Measurements from ENCODE around the gene LAPTM5.

The LAPTM5 gene

GRCh38 chr1:30739601-30740000, 18.0 kb downstream of the LAPTM5 start:
- H3K27ac ChIP-seq (ENCODE audit: low read depth, low read length): no peak overlapping the region
- H3K36me3 ChIP-seq (ENCODE audit: control insufficient read depth, insufficient read depth, low read length): peaks cover 3% of the 10 kb centered on the region

GRCh38 chr1:30738715-30739559, 18.6 kb downstream of the LAPTM5 start:
- Histone ChIP-seq H3K4me1 (ENCODE audit: control insufficient read depth, insufficient read depth, low read length) (no peaks in the 10 kb centered on the region), H3K9ac (ENCODE audit: low read length) (no peak overlapping the region), H3K4me3 (ENCODE audit: low read length) (no peak overlapping the region), H3K27me3 (ENCODE audit: control insufficient read depth, insufficient read depth, low read length) (no peaks in the 10 kb centered on the region), H3K27ac (ENCODE audit: low read depth, low read length) (no peak overlapping the region), H3K36me3 (ENCODE audit: control insufficient read depth, insufficient read depth, low read length) (peaks cover 3% of the 10 kb centered on the region)

More at GRCh38 chr1:30739601-30740000, 18.0 kb downstream of the LAPTM5 start:
- Histone ChIP-seq H3K4me1 (ENCODE audit: control insufficient read depth, insufficient read depth, low read length) (no peaks in the 10 kb centered on the region), H3K27me3 (ENCODE audit: control insufficient read depth, insufficient read depth, low read length) (no peaks in the 10 kb centered on the region), H3K4me3 (ENCODE audit: low read length) (no peak overlapping the region), H3K9ac (ENCODE audit: low read length) (no peak overlapping the region)

GRCh38 chr1:30738040-30738714, 19.4 kb downstream of the LAPTM5 start:
- peaks cover 3% of the 10 kb centered on the region for H3K36me3 ChIP-seq (ENCODE audit: control insufficient read depth, insufficient read depth, low read length)
- no peak overlapping the region for H3K4me3 ChIP-seq (ENCODE audit: low read length)
- no peak overlapping the region for H3K9ac ChIP-seq (ENCODE audit: low read length)
- no peak overlapping the region for H3K27ac ChIP-seq (ENCODE audit: low read depth, low read length)
- no peaks in the 10 kb centered on the region for H3K27me3 ChIP-seq (ENCODE audit: control insufficient read depth, insufficient read depth, low read length)
- no peaks in the 10 kb centered on the region for H3K4me1 ChIP-seq (ENCODE audit: control insufficient read depth, insufficient read depth, low read length)

GRCh38 chr1:30737357-30738039, 20.1 kb downstream of the LAPTM5 start:
- Histone ChIP-seq H3K36me3 (ENCODE audit: control insufficient read depth, insufficient read depth, low read length) (peaks cover 3% of the 10 kb centered on the region), H3K27ac (ENCODE audit: low read depth, low read length) (no peak overlapping the region), H3K4me1 (ENCODE audit: control insufficient read depth, insufficient read depth, low read length) (no peaks in the 10 kb centered on the region), H3K9ac (ENCODE audit: low read length) (no peak overlapping the region), H3K27me3 (ENCODE audit: control insufficient read depth, insufficient read depth, low read length) (no peaks in the 10 kb centered on the region), H3K4me3 (ENCODE audit: low read length) (no peak overlapping the region)

- Histone ChIP-seq H3K27ac (ENCODE audit: low read depth, low read length) (no peak overlapping the region), H3K9ac (ENCODE audit: low read length) (no peak overlapping the region), H3K36me3 (ENCODE audit: control insufficient read depth, insufficient read depth, low read length) (peaks cover 3% of the 10 kb centered on the region), H3K27me3 (ENCODE audit: control insufficient read depth, insufficient read depth, low read length) (no peaks in the 10 kb centered on the region), H3K4me3 (ENCODE audit: low read length) (no peak overlapping the region), H3K4me1 (ENCODE audit: control insufficient read depth, insufficient read depth, low read length) (no peaks in the 10 kb centered on the region)
These were observed 21.7 kb downstream of the LAPTM5 start for GRCh38 chr1:30735668-30736498.

- Histone ChIP-seq H3K4me1 (ENCODE audit: control insufficient read depth, insufficient read depth, low read length) (no peaks in the 10 kb centered on the region), H3K27ac (ENCODE audit: low read depth, low read length) (no peak overlapping the region), H3K9ac (ENCODE audit: low read length) (no peak overlapping the region), H3K4me3 (ENCODE audit: low read length) (no peak overlapping the region), H3K27me3 (ENCODE audit: control insufficient read depth, insufficient read depth, low read length) (no peaks in the 10 kb centered on the region), H3K36me3 (ENCODE audit: control insufficient read depth, insufficient read depth, low read length) (peaks cover 3% of the 10 kb centered on the region)
These were observed 22.4 kb downstream of the LAPTM5 start for GRCh38 chr1:30735124-30735523.

GRCh38 chr1:30734580-30734979, 23.0 kb downstream of the LAPTM5 start:
- Histone ChIP-seq H3K4me3 (ENCODE audit: low read length) (no peak overlapping the region), H3K4me1 (ENCODE audit: control insufficient read depth, insufficient read depth, low read length) (no peaks in the 10 kb centered on the region), H3K36me3 (ENCODE audit: control insufficient read depth, insufficient read depth, low read length) (peaks cover 3% of the 10 kb centered on the region), H3K27me3 (ENCODE audit: control insufficient read depth, insufficient read depth, low read length) (no peaks in the 10 kb centered on the region), H3K27ac (ENCODE audit: low read depth, low read length) (no peak overlapping the region), H3K9ac (ENCODE audit: low read length) (no peak overlapping the region)

- Histone ChIP-seq H3K36me3 (ENCODE audit: control insufficient read depth, insufficient read depth, low read length) (peaks cover 3% of the 10 kb centered on the region), H3K4me1 (ENCODE audit: control insufficient read depth, insufficient read depth, low read length) (no peaks in the 10 kb centered on the region), H3K27me3 (ENCODE audit: control insufficient read depth, insufficient read depth, low read length) (no peaks in the 10 kb centered on the region), H3K9ac (ENCODE audit: low read length) (no peak overlapping the region), H3K4me3 (ENCODE audit: low read length) (no peak overlapping the region), H3K27ac (ENCODE audit: low read depth, low read length) (no peak overlapping the region)
These were observed 23.5 kb downstream of the LAPTM5 start for GRCh38 chr1:30734106-30734505.

GRCh38 chr1:30733493-30733892, 24.1 kb downstream of the LAPTM5 start:
- no peak overlapping the region for H3K9ac ChIP-seq (ENCODE audit: low read length)
- H3K36me3 ChIP-seq (ENCODE audit: control insufficient read depth, insufficient read depth, low read length): peaks cover 3% of the 10 kb centered on the region

GRCh38 chr1:30732277-30732996, 25.1 kb downstream of the LAPTM5 start:
- no peaks in the 10 kb centered on the region for H3K36me3 ChIP-seq (ENCODE audit: control insufficient read depth, insufficient read depth, low read length)
- no peak overlapping the region for H3K4me3 ChIP-seq (ENCODE audit: low read length)
- H3K9ac ChIP-seq (ENCODE audit: low read length): no peak overlapping the region
- no peaks in the 10 kb centered on the region for H3K27me3 ChIP-seq (ENCODE audit: control insufficient read depth, insufficient read depth, low read length)
- no peak overlapping the region for H3K27ac ChIP-seq (ENCODE audit: low read depth, low read length)
- H3K4me1 ChIP-seq (ENCODE audit: control insufficient read depth, insufficient read depth, low read length): no peaks in the 10 kb centered on the region

More at GRCh38 chr1:30733493-30733892, 24.1 kb downstream of the LAPTM5 start:
- Histone ChIP-seq H3K27ac (ENCODE audit: low read depth, low read length) (no peak overlapping the region), H3K4me1 (ENCODE audit: control insufficient read depth, insufficient read depth, low read length) (no peaks in the 10 kb centered on the region), H3K4me3 (ENCODE audit: low read length) (no peak overlapping the region), H3K27me3 (ENCODE audit: control insufficient read depth, insufficient read depth, low read length) (no peaks in the 10 kb centered on the region)

GRCh38 chr1:30731806-30732276, 25.7 kb downstream of the LAPTM5 start:
- Histone ChIP-seq H3K4me3 (ENCODE audit: low read length) (no peak overlapping the region), H3K27me3 (ENCODE audit: control insufficient read depth, insufficient read depth, low read length) (no peaks in the 10 kb centered on the region), H3K27ac (ENCODE audit: low read depth, low read length) (no peak overlapping the region), H3K9ac (ENCODE audit: low read length) (no peak overlapping the region), H3K4me1 (ENCODE audit: control insufficient read depth, insufficient read depth, low read length) (no peaks in the 10 kb centered on the region), H3K36me3 (ENCODE audit: control insufficient read depth, insufficient read depth, low read length) (no peaks in the 10 kb centered on the region)

Data from rectal smooth muscle tissue (tissue), 1 donor.